Upper lobe of right lung (tissue), 1 donor: ENCODE measurements around the gene HPCA. TPM values are rescaled to one million over a fixed set of nuclear protein-coding genes. Genes with fewer than 3 reads are reported as not detected.

ENCODE experiments used
- ATAC-seq: fragments of 200-7000 bp; cut with Tn5 transposase; one replicate; pipeline ENCODE4 v1.9.1; 2020; ENCODE audit warnings: mild to moderate bottlenecking, moderate library complexity
- DNase-seq: peaks from one replicate; pipeline ENCODE4 v3.0.0-alpha.2; 2020
- H3K27ac ChIP-seq: fragments of 200-600 bp; one replicate; pipeline ENCODE4 v1.8.0; 2022
- H3K27me3 ChIP-seq: fragments of 200-600 bp; one replicate; pipeline ENCODE4 v1.8.0; 2022; ENCODE audit warnings: mild to moderate bottlenecking
- H3K36me3 ChIP-seq: fragments of 200-600 bp; one replicate; pipeline ENCODE4 v1.8.0; 2022
- H3K4me1 ChIP-seq: fragments of 200-600 bp; one replicate; pipeline ENCODE4 v1.8.0; 2022
- H3K4me3 ChIP-seq: fragments of 200-600 bp; one replicate; pipeline ENCODE4 v1.8.0; 2022; ENCODE audit warnings: mild to moderate bottlenecking
- H3K9me3 ChIP-seq: fragments of 200-600 bp; one replicate; pipeline ENCODE4 v1.8.0; 2022
- intact Hi-C: fragments of 100-400 bp; cut with DNase I; formaldehyde crosslinking; loops from one replicate; pipeline ENCODE4 v1.11.0; 2022
- total RNA-seq: library from RNA; stranded (reverse); fragmentation: NEBNext Ultra II Directional; extraction: Animal tissue kit (Norgen Biotek cat#: 25700); gene quantifications from one replicate; pipeline ENCODE4 v1.2.1, GENCODE V29; 2021
- TF ChIP-seq, protein P1 (sequence below): fragments of 200-600 bp; IDR thresholded peaks from one replicate; pipeline ENCODE4 v1.8.0; 2022; ENCODE audit warnings: antibody characterized with exemption
- donor health status: DM: no; HTN: yes; CAD: no; lungs with severe emphysema.

HPCA gene
- total RNA-seq, 1 donor from 2014 or later: not detected

DNA sequence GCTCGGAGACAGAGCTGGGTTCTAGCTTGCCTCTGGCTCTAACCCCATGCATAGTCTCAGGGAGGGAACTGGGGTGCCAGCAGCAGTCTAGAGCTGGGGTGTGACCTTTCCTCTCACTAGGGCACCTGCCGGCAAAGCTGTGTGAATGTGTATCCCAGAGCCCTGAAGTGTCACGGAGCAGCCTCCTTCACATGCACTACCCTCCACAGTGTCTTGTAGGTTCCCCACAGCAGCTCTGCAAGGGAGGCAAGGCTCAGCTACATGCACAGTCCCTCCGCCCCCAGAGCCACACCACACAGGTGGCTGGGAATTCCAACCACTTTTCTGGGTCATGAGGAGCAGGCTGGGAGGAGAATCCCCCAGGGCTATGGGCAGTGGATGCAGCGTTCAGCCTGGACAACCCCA lies 7.7 kb upstream of the HPCA start:
- ATAC-seq (no peak), DNase-seq (peak; percentile 52)
- no peak overlapping the region for H3K4me3 ChIP-seq

DNA sequence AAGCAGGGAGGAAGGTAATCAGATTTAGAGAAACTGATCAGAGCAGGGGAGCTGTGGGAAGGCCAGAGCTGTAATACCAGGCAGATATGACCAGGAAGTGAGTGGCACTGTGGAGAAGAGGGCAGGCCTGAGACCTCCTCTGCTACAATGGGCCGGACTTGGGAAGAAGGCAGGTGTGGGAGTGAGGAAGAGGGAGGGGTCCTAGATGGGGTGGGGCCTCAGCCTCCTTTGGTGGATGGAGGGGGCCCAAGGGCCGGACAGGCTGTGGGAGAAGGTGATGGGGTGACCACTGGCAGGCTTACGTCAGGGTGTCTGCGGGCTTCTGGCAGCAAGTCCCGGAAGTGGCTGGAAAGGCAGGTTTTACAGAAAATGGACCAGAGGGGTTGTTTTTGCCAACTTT lies 5.0 kb upstream of the HPCA start:
- DNase-seq (peak; percentile 62), ATAC-seq (no peak)
- Histone ChIP-seq H3K9me3 (no peaks in the 10 kb centered on the region), H3K27ac (no peak overlapping the region), H3K27me3 (peaks cover 36% of the 10 kb centered on the region), H3K4me3 (no peak overlapping the region), H3K4me1 (peaks cover 4% of the 10 kb centered on the region), H3K36me3 (no peaks in the 10 kb centered on the region)
- intact Hi-C loops: no loop called here
- TF ChIP-seq, protein P1, sequence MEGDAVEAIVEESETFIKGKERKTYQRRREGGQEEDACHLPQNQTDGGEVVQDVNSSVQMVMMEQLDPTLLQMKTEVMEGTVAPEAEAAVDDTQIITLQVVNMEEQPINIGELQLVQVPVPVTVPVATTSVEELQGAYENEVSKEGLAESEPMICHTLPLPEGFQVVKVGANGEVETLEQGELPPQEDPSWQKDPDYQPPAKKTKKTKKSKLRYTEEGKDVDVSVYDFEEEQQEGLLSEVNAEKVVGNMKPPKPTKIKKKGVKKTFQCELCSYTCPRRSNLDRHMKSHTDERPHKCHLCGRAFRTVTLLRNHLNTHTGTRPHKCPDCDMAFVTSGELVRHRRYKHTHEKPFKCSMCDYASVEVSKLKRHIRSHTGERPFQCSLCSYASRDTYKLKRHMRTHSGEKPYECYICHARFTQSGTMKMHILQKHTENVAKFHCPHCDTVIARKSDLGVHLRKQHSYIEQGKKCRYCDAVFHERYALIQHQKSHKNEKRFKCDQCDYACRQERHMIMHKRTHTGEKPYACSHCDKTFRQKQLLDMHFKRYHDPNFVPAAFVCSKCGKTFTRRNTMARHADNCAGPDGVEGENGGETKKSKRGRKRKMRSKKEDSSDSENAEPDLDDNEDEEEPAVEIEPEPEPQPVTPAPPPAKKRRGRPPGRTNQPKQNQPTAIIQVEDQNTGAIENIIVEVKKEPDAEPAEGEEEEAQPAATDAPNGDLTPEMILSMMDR: no peak

More for the DNA sequence above, 7.7 kb upstream of the HPCA start:
- Histone ChIP-seq H3K27me3 (peaks cover 15% of the 10 kb centered on the region), H3K9me3 (no peaks in the 10 kb centered on the region), H3K27ac (no peak overlapping the region), H3K36me3 (no peaks in the 10 kb centered on the region), H3K4me1 (peaks cover 4% of the 10 kb centered on the region)
- intact Hi-C loops: no loop called here
- TF ChIP-seq, protein P1: no peak

DNA sequence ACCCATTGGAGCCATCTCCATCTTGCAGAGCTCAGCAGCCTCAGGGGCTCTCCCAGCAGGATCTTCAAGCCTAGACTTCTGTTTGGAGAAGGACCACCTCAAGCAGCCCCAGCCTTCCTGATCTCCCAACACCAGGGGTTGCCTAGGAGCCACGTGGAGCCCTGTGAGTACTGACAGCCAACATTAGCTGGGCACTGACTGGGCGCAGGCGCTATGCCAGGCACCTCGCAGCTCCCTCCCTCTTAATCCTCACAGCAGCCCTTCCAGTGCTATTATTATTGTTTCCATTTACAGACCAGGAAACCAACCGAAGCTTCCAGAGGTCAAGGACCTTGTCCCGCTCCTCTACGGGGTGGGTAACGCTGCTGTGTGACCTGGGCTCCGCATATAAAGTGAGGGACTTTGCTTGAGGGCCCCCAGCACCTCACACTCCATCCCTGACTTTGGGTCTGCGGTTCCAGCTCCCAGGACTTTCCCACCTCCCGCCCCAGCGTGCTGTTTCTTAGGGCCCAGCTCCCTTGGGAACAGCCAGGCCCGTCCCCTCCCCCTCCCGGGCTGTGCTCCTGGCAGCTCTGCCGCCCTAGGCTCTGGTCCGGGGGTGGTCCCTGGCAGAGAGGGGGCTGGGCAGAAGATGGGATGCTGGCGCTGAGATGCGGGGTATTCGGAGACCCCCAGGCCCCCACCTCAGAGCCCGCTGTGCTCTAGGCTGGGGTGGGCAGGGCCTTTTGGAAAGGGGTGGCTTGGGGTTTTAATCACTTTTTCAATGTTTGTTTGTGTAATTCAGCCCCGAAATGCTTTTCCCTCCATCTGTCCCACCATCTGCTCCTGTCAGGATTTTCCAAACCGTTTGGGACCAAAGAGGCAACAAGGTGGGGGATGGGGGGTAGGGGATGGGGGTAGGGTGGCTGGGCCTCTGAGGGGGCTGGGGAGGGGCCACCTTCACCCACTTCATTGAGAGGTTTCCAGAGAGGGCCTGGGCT lies 4.1 kb upstream of the HPCA start:
- TF ChIP-seq, protein P1: no peak
- Histone ChIP-seq H3K27ac (no peak overlapping the region), H3K4me1 (no peaks in the 10 kb centered on the region), H3K9me3 (no peaks in the 10 kb centered on the region), H3K4me3 (no peak overlapping the region), H3K36me3 (no peaks in the 10 kb centered on the region), H3K27me3 (peaks cover 36% of the 10 kb centered on the region)
- DNase-seq (no peak), ATAC-seq (no peak)
- intact Hi-C loops: no loop called here

DNA sequence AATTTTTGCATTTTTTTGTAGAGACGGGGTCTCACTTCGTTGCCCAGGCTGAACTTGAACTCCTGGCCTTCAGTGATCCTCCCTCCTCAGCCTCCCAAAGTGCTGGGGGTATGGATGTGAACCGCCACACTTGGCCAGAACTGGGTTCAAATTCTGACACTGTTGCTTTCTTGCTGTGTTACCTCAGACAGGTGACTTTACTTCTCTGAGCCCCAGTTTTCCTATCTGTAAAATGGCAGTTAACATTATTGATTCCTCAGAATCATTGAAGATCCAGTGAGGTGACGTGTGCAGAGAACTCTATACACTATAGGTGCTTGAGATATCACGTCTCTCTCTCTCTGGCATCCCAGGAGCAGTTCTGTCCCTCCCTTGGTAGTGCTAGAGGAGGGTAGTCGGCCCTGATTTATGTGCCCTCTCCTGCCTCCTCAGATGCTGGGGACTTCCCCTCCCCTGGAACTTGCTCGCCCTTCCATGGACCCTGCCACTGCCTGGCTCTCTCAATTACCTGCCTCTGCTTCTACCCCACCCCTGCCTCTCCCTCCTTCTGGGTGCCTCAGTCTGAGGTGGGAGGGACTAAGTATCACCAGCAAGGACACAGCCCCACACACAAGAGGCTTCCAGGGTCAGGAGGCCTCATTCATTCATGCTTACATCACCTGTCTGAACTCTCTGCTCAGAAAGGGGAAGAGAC lies 2.8 kb upstream of the HPCA start:
- ATAC-seq: no peak
- peaks cover 44% of the 10 kb centered on the region for H3K27me3 ChIP-seq
- intact Hi-C loops: no loop called here

DNA sequence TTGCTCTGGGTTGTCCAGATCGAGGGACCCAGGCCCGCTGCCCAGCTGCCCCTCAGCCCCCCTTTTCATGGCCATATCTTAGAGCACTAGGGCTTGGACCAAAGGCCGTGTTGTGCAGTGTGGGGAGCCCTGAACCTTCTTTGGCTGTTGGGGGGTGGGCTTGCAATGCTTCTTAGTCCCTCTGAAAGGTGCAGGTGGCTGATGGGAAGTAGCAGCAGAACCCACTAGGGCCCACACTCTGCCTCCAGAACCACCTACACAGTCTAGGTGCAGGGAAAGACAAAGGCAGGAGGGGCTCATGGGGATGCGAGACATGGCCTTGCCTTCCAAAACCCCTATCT lies 2.3 kb upstream of the HPCA start:
- no peaks in the 10 kb centered on the region for H3K4me1 ChIP-seq
- no peaks in the 10 kb centered on the region for H3K36me3 ChIP-seq
- no peak overlapping the region for H3K27ac ChIP-seq
- H3K9me3 ChIP-seq: no peaks in the 10 kb centered on the region
- DNase-seq (no peak), ATAC-seq (no peak)
- TF ChIP-seq, protein P1: no peak
- intact Hi-C loops: no loop called here
- peaks cover 49% of the 10 kb centered on the region for H3K27me3 ChIP-seq
- H3K4me3 ChIP-seq: no peak overlapping the region

More for the DNA sequence above, 2.8 kb upstream of the HPCA start:
- no peaks in the 10 kb centered on the region for H3K36me3 ChIP-seq
- H3K4me1 ChIP-seq: no peaks in the 10 kb centered on the region
- no peak for DNase-seq
- H3K27ac ChIP-seq: no peak overlapping the region
- no peaks in the 10 kb centered on the region for H3K9me3 ChIP-seq
- TF ChIP-seq, protein P1: no peak
- H3K4me3 ChIP-seq: no peak overlapping the region
